Effector memory CD4-positive, alpha-beta T cell (primary cell): Measurements from ENCODE around the gene TMEM25.
"Not testable (repeated sequence)": the region's sequence is repeated elsewhere in the genome, so short reads cannot be mapped to it uniquely, and the experiment has no call there.

ENCODE experiments used
- DNase-seq, 3 donors: peaks; one replicate each; pipeline ENCODE4 v3.0.0-alpha.2; 2020
- H3K27ac ChIP-seq: 2 replicates; pipeline ENCODE4 v1.7.0; 2013; ENCODE audit warnings: mild to moderate bottlenecking, low read length, moderate library complexity; ENCODE audit not compliant: insufficient read depth, poor library complexity, severe bottlenecking
- H3K27me3 ChIP-seq: replicated peaks from 2 replicates; pipeline ENCODE4 v1.7.0; 2013; ENCODE audit warnings: mild to moderate bottlenecking, low read length; ENCODE audit not compliant: insufficient read depth, control insufficient read depth, poor library complexity, severe bottlenecking
- H3K36me3 ChIP-seq: 2 replicates; pipeline ENCODE4 v1.7.0; 2013; ENCODE audit warnings: mild to moderate bottlenecking, low read length, moderate library complexity; ENCODE audit not compliant: control insufficient read depth, insufficient read depth
- H3K4me1 ChIP-seq: 2 replicates; pipeline ENCODE4 v1.7.0; 2013; ENCODE audit warnings: low read length, mild to moderate bottlenecking; ENCODE audit not compliant: control insufficient read depth, insufficient read depth, poor library complexity, severe bottlenecking
- H3K4me3 ChIP-seq: 2 replicates; pipeline ENCODE4 v1.7.0; 2013; ENCODE audit warnings: low read length, low read depth, mild to moderate bottlenecking; ENCODE audit not compliant: insufficient read depth, poor library complexity, severe bottlenecking
- H3K9me3 ChIP-seq: 2 replicates; pipeline ENCODE4 v1.7.0; 2013; ENCODE audit warnings: mild to moderate bottlenecking, low read length, moderate library complexity; ENCODE audit not compliant: control insufficient read depth

The TMEM25 gene

GRCh38 chr11:118574636-118575035 lies 43.6 kb downstream of the TMEM25 start:
- no peak overlapping the region for H3K27ac ChIP-seq
- peaks cover 23% of the 10 kb centered on the region for H3K4me1 ChIP-seq
- no peak overlapping the region for H3K4me3 ChIP-seq
- H3K27me3 ChIP-seq, result no peaks in the 10 kb centered on the region
- no peak for DNase-seq
- no peaks in the 10 kb centered on the region for H3K9me3 ChIP-seq
- H3K36me3 ChIP-seq, result no peaks in the 10 kb centered on the region

GRCh38 chr11:118577995-118578394 lies 47.0 kb downstream of the TMEM25 start:
- not testable (repeated sequence) for DNase-seq, H3K4me3 ChIP-seq, H3K27ac ChIP-seq, H3K9me3 ChIP-seq, H3K27me3 ChIP-seq
- Histone ChIP-seq H3K4me1 (peaks cover 23% of the 10 kb centered on the region), H3K36me3 (peaks cover 19% of the 10 kb centered on the region)

- no peak overlapping the region for H3K4me3 ChIP-seq
- H3K27me3 ChIP-seq, result no peaks in the 10 kb centered on the region
- H3K27ac ChIP-seq, result no peak overlapping the region
- H3K36me3 ChIP-seq, result peaks cover 47% of the 10 kb centered on the region
- H3K4me1 ChIP-seq, result peaks cover 9% of the 10 kb centered on the region
- no peaks in the 10 kb centered on the region for H3K9me3 ChIP-seq
- no peak for DNase-seq
Observed at GRCh38 chr11:118581057-118581456, 50.1 kb downstream of the TMEM25 start.
